H1 (cell line): ENCODE measurements around the gene MKI67. TPM values are rescaled to one million over a fixed set of nuclear protein-coding genes. Genes with fewer than 3 reads are reported as not detected.

Source experiments
- CTCF ChIA-PET: fragments of 300-600 bp; sonication (Branson Sonifier 250); formaldehyde crosslinking; loops from one replicate; lab custom pipeline; 2021; ENCODE audit not compliant: partially characterized antibody; lab: Charles Lee
- POLR2A ChIA-PET: fragments of 300-600 bp; sonication (Branson Sonifier 250); formaldehyde crosslinking; loops from one replicate; lab custom pipeline; 2021; ENCODE audit warnings: inconsistent platforms; ENCODE audit not compliant: partially characterized antibody; lab: Charles Lee
- DNase-seq, 2 experiments: peaks; one replicate each; pipeline versions ENCODE4 v3.0.0 to v3.0.0-alpha.2; 2010 to 2022; ENCODE audit warnings: low spot score in 2 of 2, low read depth in 1 of 2, mixed read lengths in 1 of 2
- FAIRE-seq: peaks from 2 replicates; lab custom pipeline; 2011; peaks lifted over from hg19 to GRCh38; lab: Jason Lieb, UNC
- H2AFZ ChIP-seq: 2 replicates; pipeline ENCODE4 v1.8.1; 2012; ENCODE audit warnings: low read length, inconsistent platforms
- H2AK5ac ChIP-seq: 2 replicates; pipeline ENCODE4 v1.6.1; 2013; ENCODE audit warnings: low read depth, low read length
- H2BK120ac ChIP-seq: replicated peaks from 2 replicates; pipeline ENCODE3; 2013; ENCODE audit warnings: low read depth, low read length, inconsistent platforms
- H2BK12ac ChIP-seq: 2 replicates; pipeline ENCODE4 v1.6.1; 2013; ENCODE audit warnings: low read depth, low read length
- H2BK15ac ChIP-seq: 2 replicates; pipeline ENCODE4 v1.6.1; 2013; ENCODE audit warnings: low read length
- H2BK20ac ChIP-seq: 2 replicates; pipeline ENCODE4 v1.6.1; 2013; ENCODE audit warnings: low read length
- H2BK5ac ChIP-seq: 2 replicates; pipeline ENCODE4 v1.6.1; 2013; ENCODE audit warnings: low read depth, low read length
- H3K14ac ChIP-seq: 2 replicates; pipeline ENCODE4 v1.6.1; 2013; ENCODE audit warnings: inconsistent platforms; ENCODE audit not compliant: insufficient read length
- H3K18ac ChIP-seq: 2 replicates; pipeline ENCODE4 v1.6.1; 2013; ENCODE audit warnings: low read length; ENCODE audit errors: extremely low read depth
- H3K23ac ChIP-seq: 2 replicates; pipeline ENCODE4 v1.6.1; 2013; ENCODE audit warnings: inconsistent platforms; ENCODE audit not compliant: insufficient read length
- H3K23me2 ChIP-seq: 2 replicates; pipeline ENCODE4 v1.6.1; 2013; ENCODE audit warnings: low read depth, low read length
- H3K27ac ChIP-seq: 2 replicates; pipeline ENCODE4 v1.6.1; 2011; ENCODE audit warnings: low read depth, low read length, inconsistent platforms
- H3K27me3 ChIP-seq, 4 experiments: replicated peaks in 1 of 4; 1 replicate in 1 of 4; 2 replicates in 3 of 4; pipeline versions ENCODE4 v1.6.1 to v1.8.1; 2011 to 2013; ENCODE audit warnings: low read length in 3 of 4, mild to moderate bottlenecking in 3 of 4, inconsistent platforms in 2 of 4, mixed read lengths in 2 of 4, moderate library complexity in 1 of 4; ENCODE audit not compliant: control insufficient read depth in 3 of 4, insufficient read depth in 3 of 4; ENCODE audit errors: extremely low read depth in 1 of 4
- H3K36me3 ChIP-seq, 4 experiments: 2 replicates each; pipeline versions ENCODE4 v1.6.1 to v1.8.1; 2011 to 2013; ENCODE audit warnings: mild to moderate bottlenecking in 4 of 4, low read length in 3 of 4, moderate library complexity in 2 of 4, control low read depth in 1 of 4, inconsistent platforms in 1 of 4; ENCODE audit not compliant: insufficient read depth in 4 of 4, control insufficient read depth in 2 of 4
- H3K4ac ChIP-seq: replicated peaks from 2 replicates; pipeline ENCODE3; 2013; ENCODE audit warnings: low read length, low read depth, mixed read lengths, inconsistent platforms; ENCODE audit not compliant: insufficient read length
- H3K4me1 ChIP-seq, 4 experiments: replicated peaks in 1 of 4; 1 replicate in 1 of 4; 2 replicates in 3 of 4; pipeline versions ENCODE4 v1.6.1 to v1.8.1; 2011 to 2013; ENCODE audit warnings: low read length in 3 of 4, inconsistent platforms in 2 of 4, mixed read lengths in 1 of 4; ENCODE audit not compliant: insufficient read depth in 4 of 4, control insufficient read depth in 3 of 4
- H3K4me2 ChIP-seq, 2 experiments: 2 replicates each; pipeline versions ENCODE4 v1.6.1 to v1.8.1; 2011 to 2013; ENCODE audit warnings: low read depth in 2 of 2, low read length in 2 of 2, control low read depth in 1 of 2, inconsistent platforms in 1 of 2, mild to moderate bottlenecking in 1 of 2; ENCODE audit not compliant: insufficient read depth in 1 of 2
- H3K4me3 ChIP-seq, 4 experiments: fragments of 200-600, 300-600 bp in 1 of 4; sonication (generic), shearing (Covaris generic), sonication (Bioruptor Twin) in 1 of 4; 2 replicates each; pipeline versions ENCODE4 v1.5.1 to v1.8.1; 2011 to 2016; ENCODE audit warnings: low read length in 4 of 4, low read depth in 3 of 4, control low read depth in 2 of 4, inconsistent platforms in 2 of 4, mild to moderate bottlenecking in 2 of 4, mixed read lengths in 1 of 4, moderate library complexity in 1 of 4; ENCODE audit not compliant: insufficient read depth in 2 of 4; ENCODE audit errors: extremely low read depth in 1 of 4
- H3K56ac ChIP-seq: replicated peaks from 2 replicates; pipeline ENCODE3; 2013; ENCODE audit warnings: low read depth, mild to moderate bottlenecking, mixed read lengths, low read length, inconsistent platforms; ENCODE audit not compliant: insufficient read length
- H3K79me1 ChIP-seq: 2 replicates; pipeline ENCODE4 v1.6.1; 2013; ENCODE audit warnings: low read depth, low read length, control low read depth
- H3K79me2 ChIP-seq, 2 experiments: 2 replicates each; pipeline versions ENCODE4 v1.6.1 to v1.8.1; 2012 to 2013; ENCODE audit warnings: low read length in 2 of 2, mild to moderate bottlenecking in 2 of 2, inconsistent platforms in 1 of 2; ENCODE audit not compliant: insufficient read depth in 2 of 2, control insufficient read depth in 1 of 2
- H3K9ac ChIP-seq, 4 experiments: replicated peaks in 1 of 4; 1 replicate in 1 of 4; 2 replicates in 3 of 4; pipeline versions ENCODE4 v1.6.1 to v1.8.1; 2011 to 2013; ENCODE audit warnings: low read depth in 3 of 4, low read length in 3 of 4, control low read depth in 2 of 4, mild to moderate bottlenecking in 2 of 4, moderate library complexity in 2 of 4, inconsistent platforms in 1 of 4; ENCODE audit errors: extremely low read depth in 1 of 4
- H3K9me3 ChIP-seq, 2 experiments: 2 replicates each; pipeline versions ENCODE4 v1.6.1 to v1.8.1; 2012 to 2013; ENCODE audit warnings: mild to moderate bottlenecking in 2 of 2, moderate library complexity in 2 of 2, control low read depth in 1 of 2, inconsistent platforms in 1 of 2, low read depth in 1 of 2, low read length in 1 of 2, mixed read lengths in 1 of 2; ENCODE audit not compliant: insufficient read depth in 2 of 2
- H4K20me1 ChIP-seq, 2 experiments: replicated peaks in 1 of 2; 2 replicates each; pipeline versions ENCODE3 to v1.8.1; 2011 to 2013; ENCODE audit warnings: inconsistent platforms in 2 of 2, low read length in 2 of 2, mild to moderate bottlenecking in 1 of 2; ENCODE audit not compliant: insufficient read depth in 2 of 2, control insufficient read depth in 1 of 2
- H4K5ac ChIP-seq: 2 replicates; pipeline ENCODE4 v1.6.1; 2013; ENCODE audit warnings: low read length, low read depth, mixed read lengths, inconsistent platforms; ENCODE audit not compliant: insufficient read length
- H4K8ac ChIP-seq: 2 replicates; pipeline ENCODE4 v1.8.0; 2013; ENCODE audit warnings: mild to moderate bottlenecking, moderate library complexity, low read length, inconsistent platforms; ENCODE audit not compliant: insufficient read depth; ENCODE audit errors: extremely low read depth
- H4K91ac ChIP-seq: replicated peaks from 2 replicates; pipeline ENCODE3; 2013; ENCODE audit warnings: low read length, mixed read lengths, inconsistent platforms; ENCODE audit not compliant: insufficient read length
- ATF3 ChIP-seq: IDR thresholded peaks from 2 replicates; pipeline ENCODE4 v1.6.1; 2011; ENCODE audit warnings: low read depth, mild to moderate bottlenecking, low read length; ENCODE audit not compliant: insufficient read depth
- CBX5 ChIP-seq: fragments of 300-800, 300-1000 bp; sonication (generic); IDR thresholded peaks from 2 replicates; pipeline ENCODE4 v1.7.1; 2016; ENCODE audit warnings: antibody characterized with exemption, low read length, low read depth
- CEBPB ChIP-seq: IDR thresholded peaks from 2 replicates; pipeline ENCODE4 v1.6.1; 2012; ENCODE audit warnings: low read depth, low read length
- CHD2 ChIP-seq: IDR thresholded peaks from 2 replicates; pipeline ENCODE4 v1.6.1; 2012; ENCODE audit warnings: low read length, improper control_type of control experiment
- EZH2 ChIP-seq: fragments of 200-600 bp; sonication (generic); IDR thresholded peaks from 2 replicates; pipeline ENCODE4 v1.7.1; 2012; ENCODE audit warnings: low read depth, mild to moderate bottlenecking, moderate library complexity, low read length, inconsistent platforms; ENCODE audit not compliant: severe bottlenecking
- GABPA ChIP-seq: IDR thresholded peaks from 2 replicates; pipeline ENCODE4 v1.6.1; 2011; ENCODE audit warnings: mild to moderate bottlenecking, low read length, moderate library complexity, borderline replicate concordance; ENCODE audit not compliant: insufficient read depth
- JUND ChIP-seq: IDR thresholded peaks from 2 replicates; pipeline ENCODE4 v1.6.1; 2011; ENCODE audit warnings: mild to moderate bottlenecking, improper control_type of control experiment, low read length
- KDM1A ChIP-seq: fragments of 200-600, 300-600 bp; sonication (generic); IDR thresholded peaks from 2 replicates; pipeline ENCODE4 v1.7.1; 2016; ENCODE audit warnings: mild to moderate bottlenecking, low read length, borderline replicate concordance
- MAFK ChIP-seq: IDR thresholded peaks from 2 replicates; pipeline ENCODE4 v1.6.1; 2012; ENCODE audit warnings: low read depth, mild to moderate bottlenecking, improper control_type of control experiment, low read length
- PHF8 ChIP-seq: fragments of 200-600 bp; sonication (generic); conservative IDR thresholded peaks from 2 replicates; pipeline ENCODE4 v1.7.1; 2012; ENCODE audit warnings: low read depth, mild to moderate bottlenecking, inconsistent platforms, low read length, moderate library complexity
- RBBP5 ChIP-seq: IDR thresholded peaks from 2 replicates; pipeline ENCODE4 v1.7.1; 2012; ENCODE audit warnings: low read depth, mild to moderate bottlenecking, inconsistent platforms, low read length, moderate library complexity, borderline replicate concordance
- SAP30 ChIP-seq: fragments of 300-600 bp; sonication (generic); IDR thresholded peaks from 2 replicates; pipeline ENCODE4 v1.7.1; 2012; ENCODE audit warnings: low read length, moderate library complexity, mild to moderate bottlenecking, inconsistent platforms; ENCODE audit not compliant: insufficient read depth, insufficient replicate concordance
- SP1 ChIP-seq: IDR thresholded peaks from 2 replicates; pipeline ENCODE4 v1.6.1; 2011; ENCODE audit warnings: low read depth, low read length
- SUZ12 ChIP-seq: fragments of 200-600 bp; sonication (generic); IDR thresholded peaks from 2 replicates; pipeline ENCODE4 v1.6.1; 2012; ENCODE audit warnings: mild to moderate bottlenecking, inconsistent platforms, low read length, moderate library complexity, mixed read lengths
- WGBS, 2 experiments: shearing (Covaris generic) in 1 of 2; methylation state at CpG; one replicate each; pipeline versions ENCODE4 v1.1.6 to v1.1.7; 2013 to 2015; ENCODE audit warnings: low lambda C conversion rate in 2 of 2, mixed read lengths in 2 of 2, inconsistent platforms in 1 of 2, low coverage in 1 of 2, missing lambda C conversion rate in 1 of 2; ENCODE audit not compliant: insufficient replicate concordance in 2 of 2, insufficient coverage in 1 of 2, insufficient read length in 1 of 2; ENCODE audit errors: extremely low coverage in 1 of 2, missing lambda C conversion rate in 1 of 2; 5-methylcytosine and 5-hydroxymethylcytosine counted together
- polyA plus RNA-seq, 7 experiments: library from polyadenylated mRNA; depleted of rRNA in 3 of 7; stranded (reverse) in 5 of 7; unstranded in 2 of 7; fragments of >200 nt in 5 of 7; fragments of 200-250 nt in 2 of 7; gene quantifications; 1 replicate in 5 of 7; 2 replicates in 1 of 7; 4 replicates in 1 of 7; pipeline versions ENCODE4 v1.2.1 to v1.2.3, GENCODE V29; 2011 to 2013; ENCODE audit warnings: missing spikeins in 2 of 7, mixed read lengths in 2 of 7
- total RNA-seq: library from RNA; stranded (reverse); fragmentation: NEBNext Ultra II Directional; extraction: Animal tissue kit (Norgen Biotek cat#: 25700); gene quantifications from 2 replicates; pipeline ENCODE4 v1.2.1, GENCODE V29; 2021

The MKI67 gene
- total and polyA plus RNA-seq, 2 of the 8 experiments (the other 6 are each of a cell fraction or from before 2014, with no cell fraction given) = 15.8 to 85.1 TPM

DNA sequence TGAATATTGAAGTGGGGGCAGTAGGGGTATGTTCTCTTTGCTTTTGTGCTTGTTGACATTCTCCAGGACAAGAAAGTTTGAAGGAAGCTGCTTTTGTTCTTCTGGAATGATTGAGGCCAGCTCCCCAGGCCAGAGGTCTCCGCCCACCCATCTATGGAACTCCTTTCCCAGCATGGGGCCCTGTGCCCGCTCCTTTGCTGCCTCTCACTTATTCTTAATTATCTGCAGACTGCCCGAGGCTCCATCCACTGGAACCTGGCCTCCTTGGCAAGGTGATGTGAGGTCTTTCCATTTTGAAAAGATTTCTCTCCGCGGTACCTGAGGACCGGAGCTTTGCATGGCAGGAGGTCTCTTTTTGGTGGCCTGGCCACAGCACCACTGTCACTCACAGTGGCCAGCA, 39.3 kb upstream of the MKI67 start:
- H3K9me3 ChIP-seq = no peaks in the 10 kb centered on the region
- no peak overlapping the region for H3K9ac ChIP-seq
- H3K4me1 ChIP-seq = no peaks in the 10 kb centered on the region
- H3K27me3 ChIP-seq = no peaks in the 10 kb centered on the region; a peak in 2 of 7 replicates
- H2AK5ac ChIP-seq = no peak overlapping the region
- no peak for FAIRE-seq
- no peak overlapping the region for H3K4ac ChIP-seq
- no peak overlapping the region for H2BK20ac ChIP-seq
- no peaks in the 10 kb centered on the region for H4K20me1 ChIP-seq
- H3K4me2 ChIP-seq = no peak overlapping the region
- no peak overlapping the region for H4K8ac ChIP-seq
- no peak overlapping the region for H3K56ac ChIP-seq
- H2BK5ac ChIP-seq = no peak overlapping the region
- no peak overlapping the region for H4K5ac ChIP-seq
- H2BK15ac ChIP-seq = no peak overlapping the region
- H3K36me3 ChIP-seq = no peaks in the 10 kb centered on the region
- DNase-seq = no peak
- H2AFZ ChIP-seq = no peak overlapping the region
- no peaks in the 10 kb centered on the region for H3K79me1 ChIP-seq
- no peak overlapping the region for H3K14ac ChIP-seq
- no peak overlapping the region for H4K91ac ChIP-seq
- H3K23ac ChIP-seq = no peak overlapping the region
- H2BK12ac ChIP-seq = no peak overlapping the region
- no peak overlapping the region for H3K27ac ChIP-seq
- H3K23me2 ChIP-seq = no peaks in the 10 kb centered on the region
- no peak overlapping the region; the same call in 1 of the 2 replicates for H3K18ac ChIP-seq
- CTCF ChIA-PET = interaction anchor here (1.4 to 4.7 kb wide), 2 partner anchors 12 to 44 kb away, joined by 3 to 24 read pairs; no protein-coding TSS in a partner anchor
- H2BK120ac ChIP-seq = no peak overlapping the region
- H3K79me2 ChIP-seq = no peaks in the 10 kb centered on the region
- H3K4me3 ChIP-seq = no peak overlapping the region
- POLR2A ChIA-PET = interaction anchor here (0.6 kb wide), 1 partner anchor 154 kb away, joined by 3 read pairs; no protein-coding TSS in a partner anchor
- WGBS, 2 experiments = 91% methylated on average over 6 of the region's 6 CpGs; no CpG with 5 or more reads in 1 of the 2 experiments
- TF ChIP-seq GABPA (no peak), KDM1A (no peak), SUZ12 (no peak), CBX5 (no peak), RBBP5 (no peak), JUND (no peak), ATF3 (no peak), PHF8 (no peak), CHD2 (no peak), SP1 (no peak), MAFK (no peak), EZH2 (no peak), SAP30 (no peak), CEBPB (no peak)
